ENCODE data around the gene PI4K2A.
"Not testable (repeated sequence)": the region's sequence is repeated elsewhere in the genome, so short reads cannot be mapped to it uniquely, and the experiment has no call there.

DNA sequence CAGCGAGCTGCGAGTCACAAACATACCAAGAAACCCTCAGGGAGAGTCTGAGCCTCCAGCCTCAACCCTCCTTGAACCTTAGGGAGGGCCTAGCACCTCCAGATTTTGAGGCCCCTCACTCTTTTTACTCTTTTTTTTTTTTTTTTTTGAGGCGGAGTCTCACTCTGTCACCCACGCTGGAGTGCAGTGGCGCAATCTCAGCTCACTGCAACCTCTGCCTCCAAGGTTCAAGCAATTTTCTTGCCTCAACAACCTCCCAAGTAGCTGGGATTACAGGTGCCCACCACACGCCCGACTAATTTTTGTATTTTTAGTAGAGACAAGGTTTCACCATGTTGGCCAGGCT, 43.9 kb downstream of the PI4K2A start:
- not testable (repeated sequence) for TF ChIP-seq POLR2A, EP300 (IDR thresholded peaks at IDR 0.05)
- TF ChIP-seq, protein P1, sequence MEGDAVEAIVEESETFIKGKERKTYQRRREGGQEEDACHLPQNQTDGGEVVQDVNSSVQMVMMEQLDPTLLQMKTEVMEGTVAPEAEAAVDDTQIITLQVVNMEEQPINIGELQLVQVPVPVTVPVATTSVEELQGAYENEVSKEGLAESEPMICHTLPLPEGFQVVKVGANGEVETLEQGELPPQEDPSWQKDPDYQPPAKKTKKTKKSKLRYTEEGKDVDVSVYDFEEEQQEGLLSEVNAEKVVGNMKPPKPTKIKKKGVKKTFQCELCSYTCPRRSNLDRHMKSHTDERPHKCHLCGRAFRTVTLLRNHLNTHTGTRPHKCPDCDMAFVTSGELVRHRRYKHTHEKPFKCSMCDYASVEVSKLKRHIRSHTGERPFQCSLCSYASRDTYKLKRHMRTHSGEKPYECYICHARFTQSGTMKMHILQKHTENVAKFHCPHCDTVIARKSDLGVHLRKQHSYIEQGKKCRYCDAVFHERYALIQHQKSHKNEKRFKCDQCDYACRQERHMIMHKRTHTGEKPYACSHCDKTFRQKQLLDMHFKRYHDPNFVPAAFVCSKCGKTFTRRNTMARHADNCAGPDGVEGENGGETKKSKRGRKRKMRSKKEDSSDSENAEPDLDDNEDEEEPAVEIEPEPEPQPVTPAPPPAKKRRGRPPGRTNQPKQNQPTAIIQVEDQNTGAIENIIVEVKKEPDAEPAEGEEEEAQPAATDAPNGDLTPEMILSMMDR (IDR thresholded peaks at IDR 0.05) = not testable (repeated sequence)

All from stomach (tissue), 4 donors.